Liver (tissue), 9 donors: Measurements from ENCODE around the gene EBF3. TPM values are rescaled to one million over a fixed set of nuclear protein-coding genes. Genes with fewer than 3 reads are reported as not detected.

Source experiments
- DNase-seq: peaks from one replicate; pipeline ENCODE4 v3.0.0-alpha.2; 2017; ENCODE audit warnings: low spot score
- H3K27ac ChIP-seq, 2 donors: one replicate each; pipeline ENCODE4 v1.7.0; 2013; ENCODE audit warnings: inconsistent platforms in 2 of 2, low read length in 2 of 2, control low read depth in 1 of 2, low read depth in 1 of 2, mild to moderate bottlenecking in 1 of 2
- H3K27me3 ChIP-seq, 4 donors: one replicate each; pipeline versions ENCODE4 v1.6.1 to v1.7.0; 2013; ENCODE audit warnings: low read length in 3 of 4, inconsistent platforms in 1 of 4, mild to moderate bottlenecking in 1 of 4, moderate library complexity in 1 of 4; ENCODE audit not compliant: control insufficient read depth in 4 of 4, insufficient read depth in 4 of 4
- H3K36me3 ChIP-seq, 4 donors: one replicate each; pipeline versions ENCODE4 v1.6.1 to v1.7.0; 2013; ENCODE audit warnings: low read length in 3 of 4, mild to moderate bottlenecking in 3 of 4, low read depth in 1 of 4, moderate library complexity in 1 of 4; ENCODE audit not compliant: control insufficient read depth in 4 of 4, insufficient read depth in 3 of 4
- H3K4me1 ChIP-seq, 4 donors: one replicate each; pipeline versions ENCODE4 v1.6.1 to v1.7.0; 2013; ENCODE audit warnings: low read length in 3 of 4, mild to moderate bottlenecking in 3 of 4, moderate library complexity in 1 of 4; ENCODE audit not compliant: control insufficient read depth in 4 of 4, insufficient read depth in 4 of 4
- H3K4me3 ChIP-seq, 3 donors: one replicate each; pipeline versions ENCODE4 v1.6.1 to v1.7.0; 2013; ENCODE audit warnings: low read length in 3 of 3, control low read depth in 1 of 3, low read depth in 1 of 3, mild to moderate bottlenecking in 1 of 3
- H3K9ac ChIP-seq, 2 donors: one replicate each; pipeline ENCODE4 v1.7.0; 2013; ENCODE audit warnings: low read length in 2 of 2, mild to moderate bottlenecking in 2 of 2, moderate library complexity in 2 of 2, control low read depth in 1 of 2, low read depth in 1 of 2
- H3K9me3 ChIP-seq, 4 donors: one replicate each; pipeline versions ENCODE4 v1.6.1 to v1.7.0; 2013; ENCODE audit warnings: low read length in 3 of 4; ENCODE audit not compliant: control insufficient read depth in 4 of 4
- GABPA ChIP-seq, 2 donors: IDR thresholded peaks in 1 of 2; conservative IDR thresholded peaks in 1 of 2; 2 replicates each; pipeline ENCODE4 v1.6.1; 2016; ENCODE audit warnings: antibody characterized with exemption in 2 of 2, mild to moderate bottlenecking in 1 of 2, moderate library complexity in 1 of 2
- HNF4A ChIP-seq, 2 donors: conservative IDR thresholded peaks; 2 replicates each; pipeline ENCODE4 v1.6.1; 2016; ENCODE audit warnings: antibody characterized with exemption in 2 of 2, mild to moderate bottlenecking in 2 of 2
- JUND ChIP-seq, 2 donors: IDR thresholded peaks; 2 replicates each; pipeline ENCODE4 v1.6.1; 2016; ENCODE audit warnings: antibody characterized with exemption in 2 of 2
- MAX ChIP-seq: IDR thresholded peaks from 2 replicates; pipeline ENCODE4 v1.6.1; 2016; ENCODE audit warnings: antibody characterized with exemption
- NR2F2 ChIP-seq: IDR thresholded peaks from 2 replicates; pipeline ENCODE4 v1.6.1; 2016; ENCODE audit warnings: antibody characterized with exemption
- RAD21 ChIP-seq, 2 donors: IDR thresholded peaks; 2 replicates each; pipeline ENCODE4 v1.6.1; 2016; ENCODE audit warnings: antibody characterized with exemption in 2 of 2, mild to moderate bottlenecking in 2 of 2
- RXRA ChIP-seq, 2 donors: IDR thresholded peaks; 2 replicates each; pipeline ENCODE4 v1.6.1; 2017 to 2018; ENCODE audit warnings: antibody characterized with exemption in 2 of 2, mild to moderate bottlenecking in 1 of 2
- YY1 ChIP-seq: IDR thresholded peaks from 2 replicates; pipeline ENCODE4 v1.6.1; 2016; ENCODE audit warnings: antibody characterized with exemption, mild to moderate bottlenecking
- ZBTB33 ChIP-seq: IDR thresholded peaks from 2 replicates; pipeline ENCODE4 v1.6.1; 2016; ENCODE audit warnings: antibody characterized with exemption
- WGBS: extraction: QIAGEN DNeasy Blood & Tissue Kit; methylation state at CpG from one replicate; pipeline ENCODE4 v1.1.7; 2013; 5-methylcytosine and 5-hydroxymethylcytosine counted together
- polyA plus RNA-seq, 2 donors: library from polyadenylated mRNA; stranded (reverse) in 1 of 2; unstranded in 1 of 2; fragments of 200-250 nt in 1 of 2; fragments of >200 nt in 1 of 2; fragmentation: Nextera tagmentation in 1 of 2; extraction: Ambion mirVana in 1 of 2; gene quantifications; one replicate each; pipeline versions ENCODE4 v1.2.1 to v1.2.3, GENCODE V29; 2013 to 2015
- total RNA-seq, 2 donors: library from RNA; depleted of rRNA; stranded (reverse); fragments of >200 nt; gene quantifications; one replicate each; pipeline ENCODE4 v1.2.3, GENCODE V29; 2014
- donor health status: healthy.
- donor health status: healthy.
- donor health status: healthy.
- donor health status: healthy.
- donor health status: healthy.

EBF3 gene
- total and polyA plus RNA-seq, 4 donors: 0.02 to 0.08 TPM; not detected in 2

- Histone ChIP-seq H3K27ac (no peak overlapping the region), H3K27me3 (no peaks in the 10 kb centered on the region), H3K9me3 (no peaks in the 10 kb centered on the region), H3K4me3 (no peak overlapping the region), H3K9ac (no peak overlapping the region), H3K36me3 (no peaks in the 10 kb centered on the region), H3K4me1 (no peaks in the 10 kb centered on the region)
- no peak for DNase-seq
- 76% methylated on average over 12 of the region's 12 CpGs for WGBS
- TF ChIP-seq ZBTB33: no peak
- no peak for TF ChIP-seq JUND (IDR thresholded peaks at IDR 0.05)
- TF ChIP-seq MAX: no peak
- TF ChIP-seq RXRA (IDR thresholded peaks at IDR 0.05): no peak
- TF ChIP-seq RAD21 (IDR thresholded peaks at IDR 0.05): no peak
- no peak for TF ChIP-seq GABPA (IDR thresholded peaks at IDR 0.05 in 1 of 2, conservative IDR thresholded peaks at IDR 0.05 in 1 of 2)
- no peak for TF ChIP-seq HNF4A (conservative IDR thresholded peaks at IDR 0.05)
Observed at GRCh38 chr10:129929343-129930292, 34.5 kb downstream of the EBF3 start.

- WGBS: 79% methylated on average over 16 of the region's 16 CpGs
- H3K36me3 ChIP-seq: no peaks in the 10 kb centered on the region
- H3K9ac ChIP-seq: no peak overlapping the region
- no peak overlapping the region for H3K4me3 ChIP-seq
- no peaks in the 10 kb centered on the region for H3K27me3 ChIP-seq
- DNase-seq: no peak
- H3K9me3 ChIP-seq: no peaks in the 10 kb centered on the region
- no peak overlapping the region for H3K27ac ChIP-seq
- no peaks in the 10 kb centered on the region for H3K4me1 ChIP-seq
- TF ChIP-seq ZBTB33 (no peak), YY1 (no peak), NR2F2 (no peak)
Observed at GRCh38 chr10:129927351-129928120, 36.5 kb downstream of the EBF3 start.
